CD4-positive, alpha-beta T cell treated with Interleukin-21 for 1 hour (primary cell): ENCODE measurements around the gene BACH1.

Experiments
- DNase-seq: peaks from one replicate; pipeline ENCODE4 v3.0.0-alpha.2; 2020

Gene BACH1

DNA sequence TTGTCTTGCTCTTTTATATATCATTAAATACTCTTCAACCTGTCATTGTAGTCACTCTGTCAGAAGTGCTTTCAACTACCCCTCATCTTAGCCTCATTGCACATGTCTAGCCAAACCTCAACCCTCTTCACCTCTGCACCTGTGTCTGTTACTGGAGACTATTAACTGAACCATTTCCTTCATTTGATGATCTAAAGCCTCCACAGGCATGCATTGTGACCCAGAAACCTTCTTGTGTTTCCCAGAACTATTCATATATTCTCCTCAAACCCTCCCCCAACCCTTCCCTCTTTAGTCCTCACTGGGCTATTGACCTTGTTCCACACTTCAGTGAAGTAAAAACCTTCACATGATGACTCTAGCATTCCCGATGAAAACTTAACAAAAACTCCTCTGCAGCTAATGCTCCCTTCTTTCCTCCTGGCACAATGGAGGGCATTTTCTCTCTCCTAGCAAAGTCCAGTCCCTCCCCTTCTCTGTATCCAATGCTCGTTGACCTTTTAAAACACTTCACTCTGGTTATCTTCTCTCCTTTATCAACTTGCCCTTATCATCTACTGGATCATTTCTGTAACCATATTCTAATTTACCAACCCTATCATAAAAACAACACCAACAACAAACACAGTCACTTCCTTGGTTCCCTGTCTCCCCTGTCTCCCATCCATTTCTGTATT lies 86.1 kb downstream of the BACH1 start:
- no peak for DNase-seq

- no peak for DNase-seq
These were observed 87.3 kb downstream of the BACH1 start for GRCh38 chr21:29385934-29386520.

- DNase-seq = no peak
These were observed 88.1 kb downstream of the BACH1 start for GRCh38 chr21:29386803-29387202.

- no peak for DNase-seq
These were observed 88.9 kb downstream of the BACH1 start for GRCh38 chr21:29387598-29387997.

DNA sequence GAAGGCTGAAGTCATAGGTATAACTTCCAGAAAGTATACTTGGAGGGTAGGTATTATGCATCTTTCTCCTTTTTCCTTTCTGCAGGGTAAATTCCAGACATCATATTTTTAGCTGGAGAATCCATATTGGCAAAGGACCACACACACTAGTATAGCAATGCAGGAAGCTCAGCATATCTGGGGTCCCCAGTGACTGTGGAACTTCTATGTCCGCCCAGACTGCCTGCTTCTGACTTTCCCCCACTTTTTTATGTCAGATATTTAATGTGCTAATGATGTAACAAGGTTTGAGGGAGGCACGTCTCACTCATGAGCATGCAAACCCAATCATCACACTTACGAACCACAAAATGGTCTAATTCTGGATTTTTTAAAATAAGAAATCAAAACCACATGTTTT lies 90.4 kb downstream of the BACH1 start:
- DNase-seq = no peak

- no peak for DNase-seq
These were observed 92.1 kb downstream of the BACH1 start for GRCh38 chr21:29390778-29391177.

DNA sequence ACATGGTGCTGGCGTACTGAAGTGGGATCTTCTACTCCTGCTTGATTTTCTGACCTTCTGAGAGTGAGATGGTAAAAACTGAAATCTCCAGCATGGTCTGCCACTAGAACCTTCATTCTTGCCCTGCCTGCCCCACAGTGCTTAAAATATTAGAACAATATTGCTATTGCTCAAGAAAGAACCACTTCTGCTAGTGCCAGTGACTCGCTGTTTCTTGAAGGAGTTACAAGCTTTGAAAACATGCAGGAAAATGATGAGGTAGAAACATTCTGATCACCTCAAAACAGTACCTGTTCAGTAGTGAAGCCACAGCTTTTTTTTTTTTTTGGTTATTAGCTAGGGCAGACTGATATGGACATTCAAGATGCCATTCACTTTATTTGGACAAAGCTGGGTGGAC lies 95.3 kb downstream of the BACH1 start:
- no peak for DNase-seq
